Hematopoietic multipotent progenitor cell (in vitro differentiated cells): ENCODE measurements around the gene TEX30. TPM values are rescaled to one million over a fixed set of nuclear protein-coding genes. Genes with fewer than 3 reads are reported as not detected.
"Not testable (repeated sequence)": the region's sequence is repeated elsewhere in the genome, so short reads cannot be mapped to it uniquely, and the experiment has no call there.

Experiments
- DNase-seq, 3 donors: peaks; one replicate each; pipeline ENCODE4 v3.0.0-alpha.2; 2011 to 2015; ENCODE audit warnings: low read depth in 2 of 3, low spot score in 2 of 3
- total RNA-seq: library from RNA; depleted of rRNA; stranded (reverse); fragments of >200 nt; gene quantifications from one replicate; pipeline ENCODE4 v1.2.3, GENCODE V29; 2012

The TEX30 gene
- total RNA-seq, 1 donor: 5.9 TPM

DNA sequence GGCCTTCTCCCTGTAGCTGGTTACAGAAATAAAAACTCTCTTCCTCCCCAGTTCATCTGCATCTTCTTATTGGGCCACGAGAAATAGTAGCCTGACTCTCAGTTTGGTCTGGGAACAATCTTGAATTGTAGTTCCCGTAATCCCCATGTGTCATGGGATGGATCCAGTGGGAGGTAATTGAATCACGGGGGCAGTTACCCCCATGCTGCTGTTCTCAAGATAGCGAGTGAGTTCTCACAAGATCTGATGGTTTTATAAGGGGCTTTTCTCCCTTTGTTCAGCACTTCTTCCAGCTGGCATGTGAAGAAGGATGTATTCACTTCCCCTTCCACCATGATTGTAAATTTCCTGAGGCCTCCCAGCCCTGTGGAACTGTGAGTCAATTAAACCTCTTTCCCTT is 7.1 kb upstream of the TEX30 start:
- not testable (repeated sequence) for DNase-seq

DNA sequence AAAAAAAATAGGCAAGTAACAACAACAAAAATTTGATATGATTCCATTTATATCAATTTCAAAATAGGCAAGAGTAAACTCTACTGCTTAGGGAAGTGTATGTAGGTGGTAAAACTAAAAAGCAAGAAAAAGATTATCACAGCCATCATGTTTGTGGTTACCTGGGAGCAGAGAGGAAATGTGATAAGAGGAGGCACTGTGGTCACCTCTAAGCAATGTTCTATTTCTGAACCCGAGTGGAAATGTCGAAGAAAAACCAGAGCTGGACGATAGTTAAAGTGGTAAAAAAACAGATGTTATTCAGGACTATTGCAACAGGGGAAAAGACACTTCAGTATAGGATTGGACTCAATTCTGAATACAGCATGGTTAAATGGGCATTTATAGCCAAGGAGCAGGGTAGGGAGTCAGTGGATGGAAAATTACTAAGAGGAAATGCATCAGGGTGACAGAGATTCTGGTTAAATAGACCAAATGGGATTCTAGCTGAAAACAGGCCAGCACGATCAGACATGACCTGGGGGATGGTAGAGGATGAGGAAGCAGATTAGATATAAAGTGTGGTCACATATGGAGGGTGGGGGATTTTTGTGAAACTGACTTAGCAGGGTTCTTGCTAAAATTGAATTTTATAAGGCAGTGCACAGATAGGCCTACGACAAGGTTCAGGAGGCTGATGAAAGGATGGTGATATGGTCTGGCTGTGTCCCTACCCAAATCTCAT is 6.0 kb upstream of the TEX30 start:
- DNase-seq: peak in 2 of 3 donors; percentile 79 to 91

DNA sequence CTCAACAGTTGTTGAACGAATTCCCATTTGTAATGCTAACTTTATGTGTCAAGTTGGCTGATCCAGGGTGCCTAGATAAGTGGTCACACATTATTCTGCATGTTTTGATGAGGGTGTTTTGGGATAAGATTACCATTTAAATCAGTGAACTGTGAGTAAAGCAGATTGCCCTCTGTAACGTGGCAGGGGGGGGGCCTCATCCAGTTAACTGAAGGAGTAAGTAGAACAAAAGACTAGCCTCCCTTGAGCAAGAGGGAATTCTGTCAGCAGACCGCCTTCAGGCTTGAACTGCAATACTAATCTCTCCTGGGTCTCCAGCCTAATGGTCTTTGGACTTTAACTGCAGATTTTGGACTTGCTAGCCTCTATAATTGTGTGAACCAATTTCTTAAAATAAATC is 4.2 kb upstream of the TEX30 start:
- no peak for DNase-seq

DNA sequence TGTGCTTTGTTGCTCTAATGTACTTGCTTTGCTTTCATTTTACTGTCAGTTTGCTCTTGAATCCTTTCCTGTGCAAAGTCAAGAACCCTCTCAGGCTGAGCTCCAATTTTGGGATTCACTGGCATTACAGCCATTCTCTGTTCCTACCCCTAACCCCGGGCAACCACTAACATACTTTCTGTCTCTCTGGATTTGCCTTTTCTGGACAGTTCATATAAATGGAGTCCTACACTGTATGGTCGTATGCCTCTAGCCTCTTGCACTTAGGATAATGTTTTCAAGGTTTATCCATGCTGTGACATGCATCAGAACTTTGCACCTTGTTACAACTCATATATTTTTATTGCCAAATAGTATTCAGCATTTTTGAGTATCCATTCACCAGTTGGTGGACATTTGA is 2.7 kb upstream of the TEX30 start:
- DNase-seq: no peak

DNA sequence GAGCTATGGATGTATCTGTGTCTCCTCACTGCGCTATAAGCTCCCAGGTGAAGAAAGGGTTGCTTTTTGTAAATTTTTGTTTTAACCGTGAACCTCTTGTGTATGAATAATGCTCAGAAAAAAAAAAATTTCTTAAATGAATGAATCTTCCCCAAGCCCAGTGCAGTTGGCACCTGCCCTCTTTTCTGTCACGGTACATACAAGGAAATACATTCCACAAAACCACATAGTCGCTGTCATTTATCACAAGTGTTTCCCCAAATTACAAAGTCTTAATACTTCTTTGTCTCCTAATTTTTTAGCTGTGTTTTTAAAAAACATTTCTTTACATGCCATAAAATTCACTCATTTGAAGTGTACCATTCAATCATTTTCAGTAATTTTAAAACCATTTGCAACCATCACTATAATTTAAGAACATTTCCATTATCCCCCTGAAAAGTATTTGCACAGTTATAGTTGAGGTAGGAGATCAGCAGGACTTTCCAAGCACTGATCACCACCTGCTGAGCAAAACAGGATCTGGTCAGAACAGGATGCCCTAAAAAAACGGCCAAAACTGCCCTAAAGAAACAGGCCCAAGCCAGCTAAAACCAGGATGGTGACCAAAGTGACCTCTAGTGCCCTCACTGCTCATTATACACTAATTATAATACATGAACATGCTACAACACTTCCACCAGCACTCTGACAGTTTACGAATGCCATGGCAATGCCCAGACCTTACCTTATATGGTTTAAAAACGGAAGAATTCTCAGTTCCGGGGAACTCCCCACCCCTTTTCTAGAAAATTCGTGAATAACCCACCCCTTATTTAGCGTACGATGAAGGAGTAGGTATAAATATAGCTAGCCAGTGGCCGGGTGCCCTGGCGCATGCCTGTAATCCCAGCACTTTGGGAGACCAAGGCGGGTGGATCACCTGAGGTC is 1.3 kb upstream of the TEX30 start:
- peak in 1 of 3 donors; percentile 47 for DNase-seq

DNA sequence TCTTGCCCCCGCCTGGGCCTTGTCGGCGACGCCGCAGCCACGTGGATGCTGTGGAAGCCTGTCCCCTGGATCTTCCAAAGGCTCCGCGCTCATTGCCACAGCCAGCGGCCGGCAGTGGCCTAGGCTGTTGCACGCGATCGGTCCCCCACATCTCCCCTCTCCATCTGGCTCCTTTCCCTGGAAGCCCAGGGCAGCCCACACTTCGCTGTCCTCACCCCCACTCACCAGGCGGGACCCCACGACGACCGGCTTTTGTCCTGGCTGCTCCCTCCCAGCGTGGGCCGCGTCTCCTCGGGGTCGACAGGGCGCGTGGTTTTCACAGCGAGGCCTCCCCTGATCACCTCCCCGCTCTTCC is 605 bp upstream of the TEX30 start:
- no peak for DNase-seq

DNA sequence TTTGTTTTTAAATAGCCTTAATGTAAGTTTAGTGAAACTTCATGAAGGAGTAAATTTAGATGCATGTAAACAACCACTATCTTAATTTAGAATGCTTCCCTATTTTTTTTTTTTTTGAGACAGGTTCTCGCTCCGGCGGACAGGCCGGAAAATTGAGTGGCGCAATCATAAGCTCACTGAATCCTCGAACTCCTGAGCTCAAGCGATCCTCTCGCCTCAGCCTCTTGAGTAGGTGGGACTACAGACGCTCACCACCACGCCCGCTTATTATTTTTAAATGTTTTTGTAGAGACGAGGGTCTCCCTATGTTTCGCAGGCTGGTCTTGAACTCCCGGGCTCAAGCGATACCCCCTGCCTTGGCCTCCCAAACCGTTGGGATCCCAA is 1.6 kb downstream of the TEX30 start:
- DNase-seq: no peak

DNA sequence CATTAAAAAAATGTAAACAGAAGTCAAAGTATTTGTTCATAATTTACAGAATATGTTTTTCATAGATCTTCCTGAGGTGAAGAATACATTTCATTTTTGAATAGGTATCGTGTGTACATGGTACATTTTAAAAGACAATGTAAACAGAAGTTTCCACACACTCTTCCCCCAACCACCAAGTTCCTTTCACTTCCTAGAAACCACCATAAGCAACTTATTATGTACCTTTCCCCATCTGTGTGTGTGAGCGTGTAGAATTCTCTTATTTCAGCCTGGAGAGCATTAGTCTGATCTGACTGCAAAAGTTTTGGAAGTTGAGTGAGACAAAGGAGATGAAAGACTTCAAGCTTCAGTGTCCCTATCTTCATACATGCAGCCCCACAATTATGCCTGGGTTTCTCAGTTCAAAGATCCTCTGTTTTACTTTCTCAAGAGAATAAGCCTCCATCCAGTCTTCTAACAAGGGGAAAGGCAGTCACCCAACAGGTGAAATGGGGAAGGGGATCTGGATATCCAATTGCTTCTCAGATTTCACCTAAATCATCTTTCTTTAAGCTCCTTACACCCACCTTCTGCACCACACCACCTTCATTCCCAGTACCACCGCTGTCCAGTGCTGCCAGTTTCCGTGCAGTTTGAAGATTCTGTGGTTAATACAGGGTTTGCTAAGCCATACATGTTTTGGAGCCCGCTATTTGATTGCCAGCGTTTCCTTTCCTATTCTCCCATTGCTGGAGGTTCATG is 2.1 kb downstream of the TEX30 start:
- DNase-seq: peak in 1 of 3 donors; percentile 5

DNA sequence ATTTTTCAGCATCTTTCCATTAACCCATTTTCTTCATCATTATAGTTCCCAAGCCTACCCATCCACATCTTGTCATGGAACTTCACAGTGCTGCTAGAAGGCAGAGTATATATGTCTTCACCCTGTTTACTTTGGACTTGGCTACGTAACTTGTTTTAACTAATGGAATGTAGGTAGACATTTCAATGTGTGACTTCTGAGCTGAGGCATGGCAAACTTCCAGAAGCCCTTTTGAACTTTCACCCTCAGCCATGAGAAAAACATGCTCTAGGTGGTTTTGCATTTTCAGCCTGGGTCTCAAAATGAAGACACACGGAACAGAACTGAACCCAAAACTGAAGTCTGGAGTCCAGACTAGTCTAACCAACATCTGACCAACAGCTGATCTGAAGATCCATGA is 3.2 kb downstream of the TEX30 start:
- DNase-seq: no peak

DNA sequence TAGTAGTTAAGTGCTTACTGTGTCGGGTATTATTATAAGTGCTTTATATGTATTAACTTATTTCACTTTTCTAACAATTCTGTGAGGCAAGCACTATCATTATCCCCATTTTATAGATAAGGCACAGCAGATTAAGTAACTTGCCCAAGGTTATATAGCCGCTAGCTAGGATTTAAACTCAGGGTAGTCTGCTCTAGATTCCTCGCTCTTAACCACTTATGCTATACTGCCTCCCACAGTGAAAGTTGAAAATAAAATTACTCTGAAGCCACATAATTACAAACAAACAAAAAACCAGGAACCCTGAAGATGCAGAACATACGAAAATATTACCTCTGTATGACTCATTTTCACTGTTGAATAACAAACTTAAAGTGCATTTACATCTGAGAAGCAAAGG is 3.9 kb downstream of the TEX30 start:
- peak in 1 of 3 donors; percentile 34 for DNase-seq

DNA sequence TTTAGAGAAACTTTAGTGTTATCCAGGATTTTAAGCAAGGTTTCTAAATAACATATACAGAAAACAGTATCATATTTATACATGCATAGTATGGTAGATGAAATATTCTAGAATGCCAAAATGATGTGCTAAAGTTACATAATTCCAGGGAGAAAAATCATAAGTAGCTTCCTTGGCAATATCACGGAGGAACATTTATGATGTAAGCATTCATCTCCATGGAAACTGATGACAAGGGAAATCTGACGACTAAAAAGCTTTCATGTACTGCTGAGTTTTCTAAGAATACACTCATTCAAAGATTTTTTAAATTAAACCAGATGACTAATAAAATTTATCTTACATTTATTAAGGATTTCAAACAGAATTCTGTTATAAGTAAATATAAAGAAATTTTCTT is 4.7 kb downstream of the TEX30 start:
- no peak for DNase-seq

DNA sequence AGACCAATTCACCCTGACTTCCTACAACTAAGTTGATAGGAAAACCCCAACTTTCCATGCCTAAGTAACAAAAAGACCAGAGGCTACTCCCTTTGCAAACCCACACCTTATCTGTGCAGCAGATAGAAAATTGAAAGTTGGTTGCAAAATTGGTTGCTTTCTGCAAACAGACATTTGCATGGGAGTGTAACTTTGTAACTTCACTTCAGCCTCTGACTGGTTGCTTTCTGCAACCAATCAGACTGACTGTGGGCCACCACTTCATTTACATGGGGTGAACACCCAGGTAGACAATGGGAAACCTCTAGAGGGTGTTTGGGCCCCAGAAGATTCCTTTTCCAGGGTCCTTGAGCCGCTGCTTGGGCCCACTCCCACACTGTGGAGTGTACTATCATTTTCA is 9.8 kb downstream of the TEX30 start:
- DNase-seq: no peak

DNA sequence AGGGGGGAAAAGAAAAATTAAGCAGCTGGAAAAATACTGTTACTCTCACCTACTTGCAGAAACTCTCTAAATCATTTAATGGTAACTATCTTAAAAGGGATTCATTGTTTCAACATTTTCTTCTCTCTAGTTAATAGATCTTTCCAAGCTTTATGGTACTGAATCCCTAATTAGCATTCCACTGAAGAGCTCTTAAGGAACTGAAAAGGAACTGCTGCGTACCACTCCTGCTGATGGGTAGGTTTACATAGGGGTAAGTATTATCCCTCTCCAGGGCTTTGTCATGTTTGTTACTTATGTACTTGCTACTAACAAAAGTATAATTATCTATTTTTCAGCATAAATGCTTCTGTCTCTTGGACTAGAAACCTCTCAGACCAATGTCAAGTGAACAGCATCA is 12.5 kb downstream of the TEX30 start:
- no peak for DNase-seq

DNA sequence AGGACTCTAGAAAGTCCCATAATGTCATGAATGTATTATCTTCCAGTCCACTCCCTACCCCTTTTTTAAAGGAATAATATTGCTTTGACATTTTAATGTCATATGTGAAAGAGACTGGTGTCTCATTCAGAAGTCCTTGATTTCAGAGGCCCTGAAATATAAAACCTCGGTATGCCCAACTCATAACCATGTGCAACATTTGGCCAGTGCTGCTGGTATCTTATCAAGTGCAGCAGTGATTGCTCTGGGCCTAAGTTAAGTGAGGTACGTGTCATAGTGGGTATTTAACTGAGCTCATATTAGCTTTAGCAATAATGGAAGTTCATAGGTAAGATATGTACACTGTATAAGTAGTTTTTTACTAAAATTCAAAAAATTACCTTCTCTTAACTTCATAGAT is 14.7 kb downstream of the TEX30 start:
- no peak for DNase-seq

DNA sequence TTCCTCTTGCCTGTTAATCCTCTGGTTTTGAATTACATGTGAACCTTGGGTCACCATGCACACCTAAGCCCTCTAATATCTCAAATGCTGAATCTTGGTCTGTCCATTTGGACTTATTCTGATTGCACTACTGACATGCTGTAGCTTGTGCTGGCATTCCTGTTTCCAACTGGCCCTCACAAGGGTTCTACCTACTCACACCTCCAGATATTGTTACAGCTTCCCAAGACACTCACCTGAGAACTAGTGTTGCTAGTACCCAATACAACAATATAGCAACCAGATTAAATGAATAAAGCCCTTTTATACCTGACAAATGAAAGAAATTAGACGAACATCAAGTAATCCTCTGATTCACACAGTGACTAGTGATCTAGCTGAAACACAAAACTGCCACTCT is 16.6 kb downstream of the TEX30 start:
- DNase-seq: no peak

DNA sequence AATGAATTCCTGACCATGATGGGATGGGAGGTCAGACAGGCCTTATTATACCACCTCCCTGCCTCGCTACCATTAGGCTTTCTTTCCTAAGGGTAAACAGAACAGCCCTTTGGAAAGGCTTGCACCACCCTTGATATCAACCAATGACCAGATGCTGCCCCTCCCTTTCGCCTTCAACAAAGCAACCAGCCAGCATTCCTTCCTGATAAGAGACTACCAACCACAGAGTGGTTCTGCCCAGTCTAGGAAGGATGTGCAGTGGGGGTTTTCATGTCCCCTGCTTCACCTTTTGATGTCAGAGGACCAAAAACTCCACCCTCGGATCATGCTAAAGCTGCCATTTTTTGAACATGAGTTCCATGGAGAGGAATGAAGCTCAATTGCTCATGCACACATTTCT is 21.7 kb downstream of the TEX30 start:
- DNase-seq: no peak

DNA sequence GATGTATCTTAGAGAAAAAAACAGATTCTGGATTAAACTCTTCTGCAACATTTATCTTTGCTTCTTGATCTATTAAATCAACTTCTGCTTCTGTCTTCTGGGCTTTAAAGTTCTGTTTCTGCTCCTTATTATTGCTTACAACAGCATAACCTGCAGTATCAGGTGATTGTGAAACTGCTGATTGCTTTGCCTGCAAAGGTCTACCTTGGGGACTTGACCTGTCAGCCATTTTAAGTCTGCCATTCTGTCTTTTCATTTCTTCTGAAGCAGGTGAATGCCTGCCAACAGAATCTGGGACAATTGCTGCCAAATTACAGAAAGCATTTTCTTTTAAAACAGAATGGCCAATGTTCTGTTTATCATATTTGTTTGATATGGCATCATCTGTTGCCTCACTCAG is 31.1 kb downstream of the TEX30 start:
- no peak for DNase-seq

DNA sequence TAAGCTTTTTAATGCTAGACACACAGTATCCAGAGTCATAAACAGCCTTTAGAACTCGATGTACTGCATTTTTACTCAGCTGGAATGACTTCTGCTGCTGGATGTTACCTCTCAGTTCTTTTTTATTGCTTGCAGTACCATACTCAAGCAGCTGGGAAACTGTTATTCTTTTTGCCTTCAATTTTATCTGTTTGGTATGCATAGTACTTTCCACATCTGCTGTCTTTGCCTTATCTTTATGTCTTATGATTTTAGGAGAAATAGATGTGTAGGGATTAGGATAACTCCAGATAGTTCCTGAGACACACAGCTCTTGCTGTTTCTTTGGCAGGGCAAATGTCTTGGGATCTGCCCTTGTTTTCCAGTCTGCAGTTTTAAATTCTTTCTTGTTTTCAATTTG is 31.5 kb downstream of the TEX30 start:
- no peak for DNase-seq

DNA sequence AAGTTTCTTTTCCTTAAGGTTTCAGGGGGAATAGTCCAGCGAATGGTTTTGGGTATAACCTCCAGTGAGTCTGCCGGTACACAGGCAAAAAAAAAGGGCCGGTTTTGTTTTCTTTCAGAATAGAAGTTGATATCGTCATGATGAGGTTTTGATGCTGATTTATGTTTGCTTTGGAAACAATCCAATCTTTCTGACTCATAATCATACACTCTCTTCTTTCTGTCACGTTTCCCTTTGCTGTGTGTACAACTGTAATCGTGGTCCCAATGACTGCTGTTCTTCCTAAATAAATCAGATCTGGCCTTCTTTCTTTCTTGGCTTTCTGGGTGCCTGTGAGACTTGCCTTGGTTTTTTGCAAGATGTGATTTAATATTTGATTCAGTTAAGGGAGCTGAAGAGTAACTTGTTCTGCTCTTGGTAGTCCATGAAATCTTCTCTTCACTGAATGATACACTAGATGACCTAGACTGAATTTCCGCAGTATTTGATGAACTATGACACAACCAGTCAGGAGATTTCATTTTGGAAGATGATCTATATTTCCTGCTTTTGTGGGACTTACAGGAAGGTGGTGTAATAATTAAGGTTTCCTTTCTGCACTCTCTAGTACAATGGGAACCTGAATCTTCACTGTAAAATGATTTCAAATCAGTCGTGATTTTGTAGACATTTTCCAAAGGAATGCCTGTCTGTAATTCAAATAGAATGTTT is 43.9 kb downstream of the TEX30 start:
- peak in 2 of 3 donors; percentile 62 to 77 for DNase-seq

DNA sequence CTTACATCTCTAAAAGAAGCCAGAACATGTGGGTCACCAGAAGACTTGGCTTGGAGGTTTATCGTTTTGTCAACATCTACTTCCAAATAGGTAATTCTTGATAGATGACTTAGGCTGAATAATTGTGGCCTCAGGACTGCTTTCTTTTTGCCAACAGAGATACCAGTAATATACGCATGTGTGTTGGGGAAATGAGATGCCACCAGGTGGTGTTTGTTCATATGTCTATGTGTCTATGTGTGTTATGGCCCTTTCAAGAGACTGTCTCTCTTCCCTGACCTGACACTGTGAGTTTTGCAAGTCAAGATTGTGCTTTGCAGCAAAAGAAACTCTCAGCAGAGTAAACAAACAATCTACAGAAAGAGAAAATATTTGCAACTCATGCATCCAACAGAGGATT is 47.2 kb downstream of the TEX30 start:
- peak in 2 of 3 donors; percentile 29 to 50 for DNase-seq

DNA sequence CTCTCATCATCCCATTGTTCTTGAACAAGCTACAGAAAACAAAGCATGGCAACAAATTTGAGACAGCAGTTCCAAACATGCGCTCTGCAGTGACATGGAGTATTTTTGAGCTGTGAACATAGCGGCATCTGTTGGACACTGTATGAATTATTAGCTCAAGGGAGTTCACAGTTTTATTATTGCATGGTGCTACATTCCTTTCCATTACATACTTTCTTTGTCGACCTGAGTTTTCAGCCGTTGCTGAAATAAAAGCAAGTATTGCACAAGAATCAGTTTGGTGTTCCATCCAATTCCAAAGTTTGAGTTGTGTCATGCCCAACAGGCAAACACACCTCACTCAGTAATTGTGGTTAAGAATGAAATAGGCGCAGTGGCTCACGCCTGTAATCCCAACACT is 48.7 kb downstream of the TEX30 start:
- peak in 2 of 3 donors; percentile 19 to 65 for DNase-seq
